Bronchus fibroblast of lung (primary cell): ENCODE results near the gene TXNDC12. TPM values are rescaled to one million over a fixed set of nuclear protein-coding genes. Genes with fewer than 3 reads are reported as not detected.

Experiments used
- total RNA-seq: library from RNA; depleted of rRNA; stranded (reverse); fragments of >200 nt; gene quantifications from 2 replicates; pipeline ENCODE4 v1.2.3, GENCODE V29; 2015

The TXNDC12 gene
- 47.1 and 50.8 TPM in 2 replicates for total RNA-seq

GRCh38 chr1:52055066-52055865 is at the start of gene TXNDC12:
Gene TXNDC12, minus strand, starts transcription at chr1:52055191. Its CDS starts 95 bp downstream, at chr1:52055096.

GRCh38 chr1:52056163-52056936 is 1.4 kb upstream of the TXNDC12 start, which contains the start of gene BTF3L4:
Gene BTF3L4, plus strand, starts transcription at chr1:52056295. Its CDS starts 3,553 bp downstream, at chr1:52059848.

GRCh38 chr1:52033190-52034049 is 21.6 kb downstream of the TXNDC12 start, which contains the start of gene KTI12:
Gene KTI12, minus strand, starts transcription at chr1:52033810. Its CDS starts 49 bp downstream, at chr1:52033761.

GRCh38 chr1:51990478-51990965 is 64.5 kb downstream of the TXNDC12 start, which contains the start of gene RAB3B:
Gene RAB3B, minus strand, starts transcription at chr1:51990700. Its CDS starts 13,583 bp downstream, at chr1:51977117.

Other genes starting within 250 kb of the TXNDC12 start
- 71.9 and 73.0 TPM in 2 replicates for gene NRDC, start 176.5 kb downstream of the TXNDC12 start, total RNA-seq
- 15.2 and 16.8 TPM in 2 replicates for gene RAB3B, start 64.5 kb downstream of the TXNDC12 start, total RNA-seq
- 9.8 and 12.6 TPM in 2 replicates for gene KTI12, start 21.4 kb downstream of the TXNDC12 start, total RNA-seq
- 47.7 and 48.6 TPM in 2 replicates for gene BTF3L4, start 1.1 kb upstream of the TXNDC12 start, total RNA-seq
- 12.5 and 13.4 TPM in 2 replicates for gene ZFYVE9, start 86.9 kb upstream of the TXNDC12 start, total RNA-seq